H1 (cell line): ENCODE measurements around the gene SNRNP200. TPM values are rescaled to one million over a fixed set of nuclear protein-coding genes. Genes with fewer than 3 reads are reported as not detected.

Experiments used
- ATF2 ChIP-seq: IDR thresholded peaks from 2 replicates; pipeline ENCODE4 v1.6.1; 2012; ENCODE audit warnings: low read length, inconsistent platforms
- JUND ChIP-seq: IDR thresholded peaks from 2 replicates; pipeline ENCODE4 v1.6.1; 2011; ENCODE audit warnings: mild to moderate bottlenecking, improper control_type of control experiment, low read length
- POLR2A ChIP-seq, 2 experiments: IDR thresholded peaks; 1 replicate in 1 of 2; 2 replicates in 1 of 2; pipeline ENCODE4 v1.6.1; 2011; ENCODE audit warnings: low read depth in 2 of 2, low read length in 2 of 2, mild to moderate bottlenecking in 2 of 2; ENCODE audit errors: control extremely low read depth in 1 of 2
- SAP30 ChIP-seq: fragments of 300-600 bp; sonication (generic); IDR thresholded peaks from 2 replicates; pipeline ENCODE4 v1.7.1; 2012; ENCODE audit warnings: low read length, moderate library complexity, mild to moderate bottlenecking, inconsistent platforms; ENCODE audit not compliant: insufficient read depth, insufficient replicate concordance
- SP4 ChIP-seq: IDR thresholded peaks from 2 replicates; pipeline ENCODE4 v1.6.1; 2012; ENCODE audit warnings: low read length, inconsistent platforms
- polyA plus RNA-seq, 7 experiments: library from polyadenylated mRNA; depleted of rRNA in 3 of 7; stranded (reverse) in 5 of 7; unstranded in 2 of 7; fragments of >200 nt in 5 of 7; fragments of 200-250 nt in 2 of 7; gene quantifications; 1 replicate in 5 of 7; 2 replicates in 1 of 7; 4 replicates in 1 of 7; pipeline versions ENCODE4 v1.2.1 to v1.2.3, GENCODE V29; 2011 to 2013; ENCODE audit warnings: missing spikeins in 2 of 7, mixed read lengths in 2 of 7
- total RNA-seq: library from RNA; stranded (reverse); fragmentation: NEBNext Ultra II Directional; extraction: Animal tissue kit (Norgen Biotek cat#: 25700); gene quantifications from 2 replicates; pipeline ENCODE4 v1.2.1, GENCODE V29; 2021

Gene SNRNP200
- total and polyA plus RNA-seq, 2 of the 8 experiments (the other 6 are each of a cell fraction or from before 2014, with no cell fraction given) = 190 to 289 TPM

- TF ChIP-seq ATF2 (no peak), POLR2A (IDR thresholded peaks at IDR 0.05; ENCODE audit: control extremely low read depth in 1 of 2, low read depth in 2 of 2, low read length in 2 of 2) (no peak), JUND (no peak), SP4 (no peak), SAP30 (no peak)
Measured at GRCh38 chr2:96250188-96250587, 55.2 kb downstream of the SNRNP200 start (continued).
